CD4-positive, alpha-beta T cell (primary cell): Measurements from ENCODE around the gene PLCB3. TPM values are rescaled to one million over a fixed set of nuclear protein-coding genes. Genes with fewer than 3 reads are reported as not detected.
A peak's percentile ranks its signal among the peaks of the same experiment; 100 is the strongest.

Experiments
- ATAC-seq: fragments of 200-7000 bp; cut with Tn5 transposase; one replicate; pipeline ENCODE4 v1.10.0; 2022; ENCODE audit warnings: mild to moderate bottlenecking; ENCODE audit not compliant: poor library complexity
- CTCF ChIA-PET: fragments of 350-600 bp; sonication (Branson Sonifier 250); formaldehyde crosslinking; loops from one replicate; lab custom pipeline; 2021; ENCODE audit warnings: antibody characterized with exemption, inconsistent platforms; lab: Charles Lee
- POLR2A ChIA-PET: fragments of 350-600 bp; sonication (Branson Sonifier 250); formaldehyde crosslinking; loops from one replicate; lab custom pipeline; 2021; ENCODE audit warnings: antibody characterized with exemption, inconsistent platforms; lab: Charles Lee
- DNase-seq, 14 experiments: peaks; one replicate each; pipeline ENCODE4 v3.0.0-alpha.2; 2013 to 2020; ENCODE audit warnings: mixed read lengths in 2 of 14
- H3K27ac ChIP-seq, 2 donors: one replicate each; pipeline versions ENCODE4 v1.5.1 to v1.7.0; 2013; ENCODE audit warnings: low read length in 2 of 2, low read depth in 1 of 2, mild to moderate bottlenecking in 1 of 2
- H3K27me3 ChIP-seq, 2 experiments: 1 replicate in 1 of 2; 2 replicates in 1 of 2; pipeline versions ENCODE4 v1.6.1 to v1.7.0; 2013; ENCODE audit warnings: low read length in 2 of 2, control low read depth in 1 of 2, mild to moderate bottlenecking in 1 of 2, moderate library complexity in 1 of 2; ENCODE audit not compliant: insufficient read depth in 2 of 2, control insufficient read depth in 1 of 2
- H3K36me3 ChIP-seq: one replicate; pipeline ENCODE4 v1.6.1; 2013; ENCODE audit warnings: low read length, control low read depth; ENCODE audit not compliant: insufficient read depth
- H3K4me1 ChIP-seq: one replicate; pipeline ENCODE4 v1.6.1; 2013; ENCODE audit warnings: low read length, control low read depth; ENCODE audit not compliant: insufficient read depth
- H3K4me3 ChIP-seq: one replicate; pipeline ENCODE4 v1.5.1; 2013; ENCODE audit warnings: mild to moderate bottlenecking, low read length, moderate library complexity
- H3K9me3 ChIP-seq, 2 experiments: 1 replicate in 1 of 2; 2 replicates in 1 of 2; pipeline versions ENCODE4 v1.6.1 to v1.7.0; 2013; ENCODE audit warnings: low read length in 2 of 2, mild to moderate bottlenecking in 2 of 2, control low read depth in 1 of 2, moderate library complexity in 1 of 2; ENCODE audit not compliant: control insufficient read depth in 1 of 2, insufficient read depth in 1 of 2
- H3K27ac Mint-ChIP-seq: one replicate; pipeline ENCODE4 v1.8.0; 2020; ENCODE audit warnings: mixed read lengths
- H3K27me3 Mint-ChIP-seq: one replicate; pipeline ENCODE4 v1.8.0; 2021; ENCODE audit warnings: mixed read lengths
- H3K36me3 Mint-ChIP-seq: one replicate; pipeline ENCODE4 v1.8.0; 2021; ENCODE audit warnings: low read depth, mixed read lengths
- H3K4me1 Mint-ChIP-seq: one replicate; pipeline ENCODE4 v1.8.0; 2021; ENCODE audit warnings: low read depth, mixed read lengths
- H3K4me3 Mint-ChIP-seq: one replicate; pipeline ENCODE4 v1.8.0; 2020; ENCODE audit warnings: mild to moderate bottlenecking, mixed read lengths
- H3K9me3 Mint-ChIP-seq: one replicate; pipeline ENCODE4 v1.8.0; 2020; ENCODE audit warnings: mixed read lengths
- CTCF ChIP-seq: fragments of 200-600 bp; IDR thresholded peaks from one replicate; pipeline ENCODE4 v1.8.0; 2022; ENCODE audit warnings: antibody characterized with exemption, mild to moderate bottlenecking
- intact Hi-C, 2 experiments: fragments of 100-400 bp; cut with DNase I in 1 of 2; cut with micrococcal nuclease in 1 of 2; formaldehyde crosslinking; loops; one replicate each; pipeline versions ENCODE4 v1.15.1 to v1.9.0; 2023 to 2025; cut with DNase I, micrococcal nuclease
- total RNA-seq, 174 experiments: library from RNA in 2 of 174; stranded (reverse) in 2 of 174; gene quantifications; one replicate each; pipeline ENCODE4 v1.2.3 and lab custom pipeline; 2021 to 2026

PLCB3 gene
- total RNA-seq, 2 experiments from 2014 or later, result 2.5 to 2.7 TPM

GRCh38 chr11:64291262-64291751 lies 40.0 kb downstream of the PLCB3 start, which contains the start of gene KCNK4:
KCNK4 (plus strand) TSS chr11:64291302; CDS start chr11:64293019, 1,717 bp downstream.
- intact Hi-C loops, result no loop called here
- Histone ChIP-seq H3K9me3 (peaks cover 0 to 10% of the 10 kb centered on the region in 2 experiments), H3K27me3 (peaks cover 44 to 56% of the 10 kb centered on the region in 2 experiments), H3K27ac (no peak within 1 kb of the TSS), H3K4me3 (no peak within 1 kb of the TSS), H3K4me1 (peaks cover 21% of the 10 kb centered on the region), H3K36me3 (peaks cover 3% of the 10 kb centered on the region)
- Mint-ChIP-seq H3K36me3 (no peaks in the 10 kb centered on the region), H3K4me1 (peaks cover 10% of the 10 kb centered on the region), H3K27me3 (peaks cover 44% of the 10 kb centered on the region), H3K27ac (no peak within 1 kb of the TSS), H3K4me3 (peak within 1 kb of the TSS; percentile 76), H3K9me3 (no peaks in the 10 kb centered on the region)
- no peak for TF ChIP-seq CTCF
- ChIA-PET CTCF (interaction anchor here (1.1 kb wide), 1 partner anchor 87 kb away, joined by 3 read pairs; no protein-coding TSS in a partner anchor), POLR2A (interaction anchor here (0.9 to 2.5 kb wide), 4 partner anchors 13 to 85 kb away, joined by 3 to 9 read pairs (median 5); partner anchors contain the start of gene FERMT3)
- ATAC-seq (no peak), DNase-seq (peak in 1 of 14 experiments; percentile 31)

GRCh38 chr11:64291752-64292459 lies 40.6 kb downstream of the PLCB3 start:
- ATAC-seq (peak; percentile 68), DNase-seq (peak in 2 of 14 experiments; percentile 60 to 63)
- H3K36me3 ChIP-seq, result peaks cover 3% of the 10 kb centered on the region
- peaks cover 0 to 10% of the 10 kb centered on the region in 2 experiments for H3K9me3 ChIP-seq
- Mint-ChIP-seq H3K4me1 (peaks cover 5% of the 10 kb centered on the region), H3K4me3 (no peak overlapping the region), H3K36me3 (no peaks in the 10 kb centered on the region), H3K27me3 (peaks cover 50% of the 10 kb centered on the region), H3K27ac (no peak overlapping the region), H3K9me3 (no peaks in the 10 kb centered on the region)
- intact Hi-C loops, result no loop called here
- no peak for TF ChIP-seq CTCF
- ChIA-PET POLR2A (interaction anchor here (0.7 to 2.5 kb wide), 4 partner anchors 13 to 85 kb away, joined by 3 to 7 read pairs (median 4); partner anchors contain the start of genes FERMT3, PRDX5 and TRMT112), CTCF (interaction anchor here (1.1 kb wide), 1 partner anchor 87 kb away, joined by 3 read pairs; no protein-coding TSS in a partner anchor)
- H3K27ac ChIP-seq, result no peak overlapping the region
- H3K27me3 ChIP-seq, result peaks cover 50 to 62% of the 10 kb centered on the region in 2 experiments
- H3K4me3 ChIP-seq, result peak overlapping the region; percentile 25
- peaks cover 16% of the 10 kb centered on the region for H3K4me1 ChIP-seq

DNA sequence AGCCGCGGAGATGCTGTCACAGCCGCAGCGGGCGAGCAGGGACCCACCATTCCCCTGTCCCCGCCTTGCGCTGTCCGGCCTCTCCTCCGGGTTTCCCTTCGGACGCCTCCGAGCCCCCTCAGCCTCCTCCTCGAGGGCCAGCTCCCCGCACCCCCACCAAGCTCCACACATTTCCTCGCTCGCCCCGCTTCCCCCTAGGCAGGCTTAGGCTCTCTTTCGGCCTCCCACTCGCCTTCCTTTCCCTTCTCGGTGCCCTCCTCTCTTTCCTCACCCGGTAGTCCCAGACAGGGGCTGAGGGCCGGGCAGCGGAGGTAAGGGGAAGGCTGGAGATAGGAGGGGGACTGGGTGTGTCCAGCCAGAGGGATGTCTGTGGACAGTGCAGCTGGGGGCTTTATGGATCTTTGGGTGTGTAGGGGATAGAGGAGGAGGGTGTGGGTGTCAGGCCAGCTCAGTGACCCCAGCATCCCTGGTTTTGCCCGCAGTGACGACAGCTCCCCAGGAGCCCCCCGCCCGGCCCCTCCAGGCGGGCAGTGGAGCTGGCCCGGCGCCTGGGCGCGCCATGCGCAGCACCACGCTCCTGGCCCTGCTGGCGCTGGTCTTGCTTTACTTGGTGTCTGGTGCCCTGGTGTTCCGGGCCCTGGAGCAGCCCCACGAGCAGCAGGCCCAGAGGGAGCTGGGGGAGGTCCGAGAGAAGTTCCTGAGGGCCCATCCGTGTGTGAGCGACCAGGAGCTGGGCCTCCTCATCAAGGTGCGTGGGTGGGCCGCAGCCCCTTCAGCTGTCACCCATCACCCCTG lies 41.3 kb downstream of the PLCB3 start:
- no peak for DNase-seq
- Mint-ChIP-seq H3K4me1 (peaks cover 8% of the 10 kb centered on the region), H3K36me3 (no peaks in the 10 kb centered on the region), H3K27me3 (peaks cover 58% of the 10 kb centered on the region), H3K27ac (no peak overlapping the region), H3K9me3 (no peaks in the 10 kb centered on the region), H3K4me3 (peak overlapping the region; percentile 66)
- Histone ChIP-seq H3K27me3 (peaks cover 57 to 69% of the 10 kb centered on the region in 2 experiments), H3K4me1 (peaks cover 22% of the 10 kb centered on the region), H3K4me3 (peak overlapping the region; percentile 25), H3K36me3 (peaks cover 3% of the 10 kb centered on the region), H3K9me3 (peaks cover 0 to 10% of the 10 kb centered on the region in 2 experiments), H3K27ac (no peak overlapping the region)
- intact Hi-C loops, result no loop called here
- ATAC-seq, result peak; percentile 12
- TF ChIP-seq CTCF, result no peak
- ChIA-PET POLR2A (interaction anchor here (0.7 to 2.5 kb wide), 4 partner anchors 12 to 86 kb away, joined by 3 to 7 read pairs (median 4); partner anchors contain the start of genes FERMT3, PRDX5 and TRMT112), CTCF (interaction anchor here (1.0 kb wide), 1 partner anchor 21 kb away, joined by 3 read pairs; no protein-coding TSS in a partner anchor)
